HG03159 (cell line): ENCODE data around the gene WNK2.

ENCODE experiments used
- ATAC-seq: cut with Tn5 transposase; IDR thresholded peaks from one replicate; pipeline ENCODE4 v1.9.1; 2021; ENCODE audit warnings: mild to moderate bottlenecking, moderate library complexity; ENCODE audit not compliant: unreplicated experiment

The WNK2 gene

GRCh38 chr9:93303258-93303771 is 119.4 kb downstream of the WNK2 start:
- no peak for ATAC-seq

GRCh38 chr9:93303806-93304573 is 120.1 kb downstream of the WNK2 start:
- no peak for ATAC-seq

DNA sequence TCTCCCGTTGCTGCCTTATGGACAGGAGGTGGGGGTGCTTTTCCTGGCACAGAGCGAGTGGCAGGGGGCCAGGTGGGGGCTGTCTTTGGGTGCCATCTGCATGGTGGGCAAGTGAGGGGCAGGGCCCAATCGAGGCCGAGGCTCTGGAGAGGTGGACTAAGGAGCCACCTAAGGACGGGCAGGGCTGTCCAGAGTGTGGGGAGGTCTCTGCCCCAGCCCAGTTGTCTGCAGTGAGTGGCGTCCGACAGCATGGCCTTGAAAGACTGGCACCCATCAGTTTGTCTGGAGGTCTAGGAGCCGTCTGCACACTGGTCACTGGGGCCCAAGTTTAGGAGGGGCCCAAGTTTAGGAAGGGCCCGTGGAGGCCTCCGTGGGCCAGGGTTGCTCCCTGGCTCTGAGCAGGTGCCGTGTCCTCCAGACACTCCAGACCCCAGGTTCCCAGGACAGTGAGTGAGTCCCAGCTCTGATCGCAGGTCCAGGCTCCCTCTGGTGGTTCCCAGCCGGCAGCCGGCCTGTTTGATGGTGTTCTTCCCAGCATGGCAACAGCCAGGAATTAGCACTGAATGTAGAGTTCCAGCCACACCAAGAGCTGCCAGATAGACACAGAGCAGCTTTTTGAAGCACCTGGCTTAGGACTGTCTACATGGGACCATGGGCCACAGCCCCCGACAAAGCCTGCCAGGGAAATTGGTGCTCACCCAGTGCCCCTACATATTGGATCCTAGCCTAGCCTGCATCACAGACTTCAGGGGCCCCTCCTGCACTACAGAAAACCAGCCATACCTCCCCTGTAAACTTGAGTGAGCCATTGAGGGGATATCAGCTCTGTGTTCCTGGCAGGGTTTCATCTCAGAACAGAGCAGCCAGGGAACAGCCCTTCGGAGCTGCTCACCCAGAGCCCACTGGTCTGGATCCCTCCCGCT is 120.9 kb downstream of the WNK2 start:
- ATAC-seq, result no peak

DNA sequence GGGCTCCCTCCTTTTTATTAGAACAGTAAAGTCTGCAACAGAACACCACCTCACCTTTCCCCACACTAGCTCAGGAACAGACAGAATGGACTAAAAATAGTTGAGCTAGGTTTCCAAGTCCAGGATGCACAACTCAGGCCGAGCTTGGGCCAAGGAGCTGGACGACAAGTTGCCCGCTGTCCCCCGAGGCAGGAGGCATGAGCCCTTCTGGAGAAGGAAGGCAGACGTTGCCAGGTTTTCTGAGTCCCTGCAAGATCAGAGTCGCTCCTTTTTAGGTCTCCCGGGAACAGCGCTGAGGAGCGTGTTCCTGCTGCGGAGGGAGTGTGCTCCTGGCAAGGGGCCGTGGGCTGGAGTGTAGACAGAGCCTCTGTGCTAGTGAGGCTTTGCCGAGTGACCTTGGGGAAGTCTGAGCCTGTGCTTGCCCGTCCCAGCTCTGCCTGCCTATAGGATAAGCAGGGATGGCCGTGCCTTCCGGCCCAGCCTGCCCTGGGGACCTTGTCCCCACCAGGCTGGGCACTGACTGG is 121.6 kb downstream of the WNK2 start:
- no peak for ATAC-seq

DNA sequence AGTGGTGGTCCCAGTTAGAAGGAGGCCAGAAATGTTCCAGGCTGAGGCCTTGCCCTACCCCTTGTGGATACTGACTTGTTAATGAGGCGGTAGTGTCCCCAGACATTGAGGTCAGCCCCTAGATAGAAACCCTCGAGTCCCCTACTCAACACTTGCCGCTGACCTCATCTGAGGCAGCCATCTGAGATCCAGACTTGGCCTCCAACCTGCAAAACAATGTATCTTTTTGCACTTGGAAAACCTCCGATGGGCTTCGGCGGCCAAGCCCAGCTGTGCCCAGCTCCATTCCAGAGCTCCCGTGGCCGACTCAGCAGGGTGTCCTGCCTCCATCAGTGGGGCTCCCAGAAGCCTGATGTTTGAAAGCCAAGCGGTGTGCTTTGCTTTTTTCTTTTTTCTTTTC is 122.1 kb downstream of the WNK2 start:
- ATAC-seq, result no peak

DNA sequence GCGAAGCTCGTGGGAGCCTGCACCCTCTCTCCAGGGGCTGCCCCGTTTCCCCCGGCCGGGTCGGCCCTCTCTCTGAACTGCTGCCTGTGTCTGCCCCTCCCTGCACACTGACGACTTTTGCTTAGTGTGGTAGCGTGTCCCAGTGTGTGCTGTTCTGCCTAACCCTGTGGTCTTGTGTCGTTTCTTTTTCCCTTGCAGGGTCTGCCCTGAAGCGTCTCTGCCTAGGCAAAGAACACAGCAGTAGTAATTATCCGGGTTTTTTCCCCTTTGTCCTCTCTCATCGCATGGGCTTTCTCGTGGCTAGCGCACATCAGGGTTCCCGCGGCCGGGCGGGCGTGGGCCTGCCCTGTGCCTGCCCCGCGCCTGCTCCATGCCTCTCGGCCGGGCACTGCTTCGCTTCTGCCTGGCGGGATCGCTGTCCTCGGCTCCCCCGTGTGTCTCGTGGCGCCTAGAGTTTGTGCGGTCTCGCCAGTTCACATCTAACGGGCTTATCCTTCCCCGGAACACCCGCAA is 122.7 kb downstream of the WNK2 start:
- no peak for ATAC-seq

- ATAC-seq, result no peak
Observed at GRCh38 chr9:93307468-93308157, 123.7 kb downstream of the WNK2 start.

GRCh38 chr9:93308158-93308602 is 124.2 kb downstream of the WNK2 start:
- no peak for ATAC-seq

DNA sequence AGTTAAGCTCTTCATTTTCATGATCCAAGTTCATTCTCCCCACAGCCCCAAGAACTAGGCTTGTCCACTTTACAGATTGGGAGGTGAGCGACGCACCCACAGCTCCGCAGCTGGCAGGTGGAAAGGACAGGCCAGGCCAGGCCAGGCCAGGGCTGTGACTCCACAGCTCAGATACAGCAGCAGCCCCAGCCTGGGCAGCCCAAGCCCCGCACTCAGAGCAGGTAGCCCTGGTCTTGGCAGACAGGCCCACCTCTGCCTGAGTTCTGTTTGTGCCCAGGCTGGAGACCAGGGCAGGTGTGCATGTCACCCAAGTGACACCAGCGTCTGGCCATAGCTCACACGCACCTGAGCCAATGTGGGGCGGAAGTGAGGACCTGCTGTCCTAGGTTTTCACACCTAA is 124.7 kb downstream of the WNK2 start:
- no peak for ATAC-seq

- ATAC-seq, result no peak
Observed at GRCh38 chr9:93309889-93310425, 126.0 kb downstream of the WNK2 start.

- ATAC-seq, result no peak
Observed at GRCh38 chr9:93315118-93315517, 131.2 kb downstream of the WNK2 start.

- ATAC-seq, result no peak
Observed at GRCh38 chr9:93315960-93316359, 132.0 kb downstream of the WNK2 start.

DNA sequence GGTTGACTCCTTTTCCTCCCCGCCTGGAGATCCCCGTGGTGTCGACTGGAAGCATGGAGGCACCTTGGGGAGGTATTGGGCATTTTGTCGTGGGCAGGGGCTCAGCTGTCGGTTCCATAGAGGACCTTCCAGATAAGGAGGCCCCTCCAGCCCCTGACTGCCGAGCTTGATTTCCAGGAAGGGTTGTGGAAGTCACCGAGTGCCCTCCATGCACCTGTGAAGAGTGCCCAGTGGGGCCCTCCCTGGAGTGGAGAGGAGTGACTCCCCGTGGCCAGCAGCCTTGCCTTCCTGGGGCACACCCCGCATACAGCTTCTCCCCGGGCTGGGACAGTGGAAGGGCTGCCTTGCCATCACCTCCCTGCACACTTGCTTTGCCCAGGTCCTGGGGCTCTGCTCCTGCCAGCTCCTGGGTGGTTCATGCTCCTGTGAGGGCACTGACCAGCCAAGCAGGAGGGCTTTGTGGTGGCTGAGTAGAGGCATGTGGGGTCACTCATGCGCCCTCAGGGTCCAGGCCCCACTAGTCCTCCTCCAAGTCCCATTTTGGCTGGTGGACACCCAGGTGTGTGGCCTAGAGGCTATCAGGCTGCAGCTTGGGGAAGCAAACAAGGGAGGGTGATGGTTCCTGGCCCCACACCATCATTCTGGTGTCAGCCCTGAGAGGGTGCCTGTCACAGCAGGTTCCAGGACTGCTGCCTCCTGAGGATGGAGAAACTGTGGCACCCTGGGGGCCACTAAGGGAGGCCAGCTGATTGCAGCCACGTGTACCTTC is 133.0 kb downstream of the WNK2 start:
- no peak for ATAC-seq

DNA sequence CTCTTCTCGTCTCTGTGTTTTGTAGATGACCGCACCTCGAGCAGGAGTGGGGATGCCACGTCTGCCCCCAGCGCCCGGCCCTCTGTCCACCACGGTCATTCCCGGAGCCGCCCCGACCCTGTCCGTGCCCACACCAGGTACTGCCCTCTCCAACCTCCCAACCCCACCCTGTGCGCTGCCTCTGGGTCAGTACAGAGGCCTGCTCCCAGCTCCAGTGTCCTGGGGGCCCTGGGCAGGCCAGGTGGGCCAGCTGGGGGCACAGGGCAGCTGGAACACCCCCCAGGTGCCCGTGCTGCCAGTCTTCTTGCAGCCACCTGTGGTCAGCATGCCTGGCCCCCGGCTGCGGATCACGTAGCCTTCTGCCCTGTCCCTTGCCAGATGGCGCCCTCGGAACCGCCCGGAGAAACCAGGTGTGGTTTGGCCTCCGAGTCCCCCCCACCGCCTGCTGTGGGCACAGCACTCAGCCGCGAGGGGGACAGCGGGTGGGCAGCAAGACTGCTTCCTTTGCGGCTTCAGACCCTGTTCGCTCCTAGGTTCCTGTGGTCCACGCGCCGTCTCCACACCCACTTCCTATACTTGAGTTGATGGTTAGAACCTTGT is 133.7 kb downstream of the WNK2 start:
- ATAC-seq, result no peak

DNA sequence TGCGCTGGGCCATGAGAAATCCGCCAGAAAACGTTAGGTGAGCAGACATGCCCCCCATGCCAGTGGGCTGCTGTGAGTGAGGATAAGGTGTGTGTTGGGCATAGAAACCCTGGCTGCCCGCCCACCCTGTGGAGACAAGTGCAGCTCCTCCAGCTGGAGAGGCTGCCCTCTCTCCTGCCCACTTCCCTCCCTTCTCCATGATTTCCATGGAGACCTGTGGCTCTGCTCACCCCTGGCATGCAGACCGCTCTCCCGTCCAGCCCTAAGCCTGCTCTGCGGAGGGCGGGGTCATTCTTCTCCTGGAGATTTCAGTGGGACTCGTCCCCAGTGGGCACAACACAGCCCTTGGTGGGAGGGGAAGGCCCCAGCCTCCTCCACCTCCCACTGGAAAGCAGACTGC is 134.5 kb downstream of the WNK2 start:
- no peak for ATAC-seq

DNA sequence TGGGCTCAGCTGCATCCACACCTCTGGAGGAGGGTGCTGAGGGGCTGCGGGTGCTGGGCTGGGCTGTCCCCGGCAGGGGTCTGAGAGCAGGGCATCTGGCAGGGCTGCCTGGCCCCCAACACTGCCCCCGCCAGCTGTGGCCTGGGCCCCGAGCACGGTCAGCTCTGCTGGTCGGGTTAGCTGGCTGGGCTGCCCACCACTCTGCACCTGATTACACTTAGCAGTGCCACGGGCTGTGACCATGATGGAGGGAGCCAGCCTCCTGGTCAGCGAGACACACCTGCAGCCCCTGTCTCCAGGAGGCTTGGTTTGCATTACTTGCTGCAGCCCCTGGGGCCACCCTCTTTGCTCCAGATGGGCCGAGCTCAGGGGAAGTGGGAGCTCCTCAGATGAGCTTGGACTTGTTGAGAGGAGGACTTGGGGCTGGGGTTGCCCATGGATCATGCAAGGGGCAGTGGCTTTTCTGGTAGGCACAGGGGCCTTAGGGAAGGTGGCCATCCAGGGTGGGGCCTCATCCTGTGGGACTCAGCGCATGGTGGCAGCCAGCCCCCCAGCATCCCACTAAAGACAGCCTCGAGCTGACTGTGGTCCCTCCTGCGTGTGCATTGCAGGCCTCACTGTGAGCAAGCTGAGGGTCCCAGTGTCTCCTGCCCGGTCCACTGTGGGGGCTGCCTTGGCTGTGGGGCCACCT is 135.5 kb downstream of the WNK2 start:
- ATAC-seq, result no peak

DNA sequence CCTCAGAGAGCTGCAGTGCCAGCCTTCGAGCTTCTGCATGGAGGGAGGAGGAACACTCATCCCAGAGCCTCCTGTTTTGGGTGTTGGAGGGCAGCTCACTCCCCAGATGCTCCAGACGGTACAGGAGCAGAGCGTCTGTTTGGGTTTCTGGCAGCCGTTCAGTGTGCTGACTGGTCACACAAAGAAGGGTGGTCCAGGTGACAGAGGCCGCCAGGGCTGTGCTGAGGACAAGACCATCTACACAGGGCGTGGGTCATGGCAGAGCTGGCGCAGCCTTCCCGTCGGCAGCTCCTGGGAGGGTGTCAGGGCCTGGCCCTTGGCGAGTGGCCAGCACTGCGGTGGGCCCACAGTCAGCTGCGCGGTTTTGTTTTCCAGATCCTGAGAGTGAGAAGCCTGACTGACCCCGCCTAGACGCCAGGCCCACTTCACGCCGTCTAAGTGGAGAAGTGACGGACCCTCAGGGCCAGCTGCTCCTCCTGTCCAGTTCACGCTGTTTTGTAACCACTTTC is 136.1 kb downstream of the WNK2 start:
- ATAC-seq, result no peak

DNA sequence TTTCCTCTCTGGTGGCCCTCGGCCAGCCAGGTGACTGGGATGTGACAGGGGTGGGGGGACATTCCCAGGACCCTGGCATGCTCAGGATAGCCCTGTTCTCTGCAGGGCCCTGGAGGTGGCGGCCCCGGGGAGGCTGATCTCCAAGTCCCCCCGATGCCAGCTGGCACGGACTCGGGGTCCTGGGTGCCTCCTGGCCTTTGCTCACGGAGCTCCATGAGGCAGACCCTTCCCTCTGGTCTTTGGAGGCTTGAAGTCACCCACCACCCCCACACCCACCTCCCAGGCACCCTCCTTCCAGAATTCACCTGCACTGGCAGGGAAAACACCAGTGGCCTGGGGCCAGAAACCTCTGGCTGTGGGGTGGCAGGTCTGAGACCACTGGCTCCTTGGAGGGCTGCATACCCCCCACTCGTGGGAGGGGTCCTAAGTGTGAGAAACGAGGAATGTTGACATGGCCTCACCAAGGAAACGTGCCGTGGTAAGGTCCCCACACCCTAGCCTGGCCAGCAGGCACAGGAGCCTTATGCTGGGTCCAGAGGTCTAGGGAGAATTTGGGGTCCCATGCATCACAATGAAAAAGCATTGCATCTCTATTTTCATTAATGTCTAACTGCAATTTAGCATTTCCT is 136.8 kb downstream of the WNK2 start:
- no peak for ATAC-seq
